Heart right ventricle (tissue), 16 donors: ENCODE measurements around the gene TRAIP. TPM values are rescaled to one million over a fixed set of nuclear protein-coding genes. Genes with fewer than 3 reads are reported as not detected.

ENCODE experiments used
- ATAC-seq, 8 donors: fragments of 200-7000 bp; cut with Tn5 transposase; one replicate each; pipeline ENCODE4 v1.9.1; 2020; ENCODE audit warnings: mild to moderate bottlenecking in 8 of 8, moderate library complexity in 8 of 8, moderate number of reproducible peaks in 1 of 8
- DNase-seq, 2 donors: peaks; one replicate each; pipeline ENCODE4 v3.0.0-alpha.2; 2020
- H3K27ac ChIP-seq, 10 donors: fragments of 200-600 bp; sonication (generic) in 2 of 10; one replicate each; pipeline versions ENCODE4 v1.5.0 to v1.8.0; 2020 to 2022; ENCODE audit warnings: mild to moderate bottlenecking in 3 of 10
- H3K27me3 ChIP-seq, 7 donors: fragments of 200-600 bp; one replicate each; pipeline ENCODE4 v1.8.0; 2021 to 2022; ENCODE audit warnings: mild to moderate bottlenecking in 2 of 7
- H3K36me3 ChIP-seq, 9 donors: fragments of 200-600 bp; sonication (generic) in 1 of 9; one replicate each; pipeline versions ENCODE4 v1.5.0 to v1.8.0; 2020 to 2022; ENCODE audit warnings: mild to moderate bottlenecking in 2 of 9
- H3K4me1 ChIP-seq, 9 donors: fragments of 200-600 bp; sonication (generic) in 1 of 9; one replicate each; pipeline versions ENCODE4 v1.5.0 to v1.8.0; 2020 to 2022; ENCODE audit warnings: mild to moderate bottlenecking in 4 of 9
- H3K4me3 ChIP-seq, 10 donors: fragments of 200-600 bp; sonication (generic) in 2 of 10; one replicate each; pipeline versions ENCODE4 v1.5.0 to v1.8.0; 2020 to 2022; ENCODE audit warnings: mild to moderate bottlenecking in 7 of 10, moderate library complexity in 2 of 10
- H3K9me3 ChIP-seq, 11 donors: fragments of 200-600 bp in 10 of 11; sonication (generic) in 2 of 11; one replicate each; pipeline versions ENCODE4 v1.5.0 to v1.8.0; 2013 to 2022; ENCODE audit warnings: mild to moderate bottlenecking in 2 of 11, control low read depth in 1 of 11, moderate library complexity in 1 of 11
- CTCF ChIP-seq, 9 donors: fragments of 200-600 bp; sonication (generic) in 2 of 9; IDR thresholded peaks; one replicate each; pipeline versions ENCODE4 v1.5.0 to v1.8.0; 2021 to 2022; ENCODE audit warnings: antibody characterized with exemption in 9 of 9, mild to moderate bottlenecking in 5 of 9, moderate library complexity in 1 of 9
- WGBS, 2 donors: extraction: QIAGEN DNeasy Blood & Tissue Kit; methylation state at CpG; one replicate each; pipeline ENCODE4 v1.1.7; 2013; ENCODE audit warnings: inconsistent platforms in 1 of 2; 5-methylcytosine and 5-hydroxymethylcytosine counted together
- intact Hi-C, 10 donors: fragments of 100-400 bp; cut with DNase I; formaldehyde crosslinking; loops; one replicate each; pipeline versions ENCODE4 v1.11.1 to v1.14.2; 2022
- polyA plus RNA-seq, 2 donors: library from polyadenylated mRNA; stranded (reverse); fragments of 200-250 nt; gene quantifications; one replicate each; pipeline ENCODE4 v1.2.3, GENCODE V29; 2013
- total RNA-seq, 10 donors: library from RNA; stranded (reverse); fragmentation: NEBNext Ultra II Directional in 3 of 10; extraction: Animal tissue kit (Norgen Biotek cat#: 25700) in 3 of 10; gene quantifications; one replicate each; pipeline versions ENCODE4 v1.2.1 to v1.2.4, GENCODE V29; 2021 to 2023
- donor health status: Arrhythmogenic right ventricular cardiomyopathy.
- donor health status: ischemic (EF 13 %, LVEDD 7.1; RV severe dilation, severe dysfunction).
- donor health status: healthy with polysubstance abuse.
- donor health status: DM: no; HTN: yes; CAD: no.
- donor health status: DM: no; HTN: no; CAD: no.
- donor health status: ischemic (EF 25% LVEDD 6.9; RV normal size, moderate dysfunction).
- donor health status: ischemic (EF 25% LVEDD 5.7; RV mildly dilated, moderate dysfunction).
- donor health status: healthy.
- donor health status: DM: yes; HTN: yes; CAD: no.
- donor health status: Ischemic cardiomyopathy.
- donor health status: ischemic (EF 35%, LVEDD 5.7; RV mildly dilated, moderate dysfunction).
- donor health status: nonischemic (EF 11% LVEDD 7.7; RV severe dilation, severe dysfunction).
- donor health status: DM: yes; HTN: yes; CAD: no.
- donor health status: PGD.
- donor health status: ischemic (EF 29% LVEDD 5.4; RV normal size, mild dysfunction).
- donor health status: nonischemic (EF 23%, LVEDD 6.1; RV moderate dilation, normal function).

Gene TRAIP
- total and polyA plus RNA-seq, 12 donors = 0.20 to 2.4 (median 1.4) TPM

GRCh38 chr3:49869525-49870126, 13.3 kb upstream of the TRAIP start, which contains the start of gene CAMKV:
TSS of gene CAMKV (minus strand) at chr3:49869906. CDS start at chr3:49862388, 7,518 bp downstream.
- intact Hi-C loops = no loop called here

GRCh38 chr3:49868862-49869466, 12.6 kb upstream of the TRAIP start:
- no peaks in the 10 kb centered on the region for H3K9me3 ChIP-seq
- H3K4me3 ChIP-seq = peak overlapping the region in 8 of 10 donors; percentile 21 to 48 (median 40)
- WGBS, 2 donors = 3 to 4% methylated on average over 23 of the region's 23 CpGs
- H3K27ac ChIP-seq = no peak overlapping the region
- H3K36me3 ChIP-seq = no peaks in the 10 kb centered on the region
- ATAC-seq = no peak
- H3K27me3 ChIP-seq = peaks cover 10 to 60% (median 41%) of the 10 kb centered on the region in 7 donors
- no peak for TF ChIP-seq CTCF (IDR thresholded peaks at IDR 0.05)
- DNase-seq = no peak
- H3K4me1 ChIP-seq = peaks cover 3 to 16% (median 12%) of the 10 kb centered on the region in 9 donors
- intact Hi-C loops = no loop called here

More at GRCh38 chr3:49869525-49870126, 13.3 kb upstream of the TRAIP start, which contains the start of gene CAMKV:
- TF ChIP-seq CTCF (IDR thresholded peaks at IDR 0.05) = no peak
- ATAC-seq = no peak
- Histone ChIP-seq H3K27ac (no peak within 1 kb of the TSS), H3K4me1 (peaks cover 3 to 16% (median 12%) of the 10 kb centered on the region in 9 donors), H3K36me3 (no peaks in the 10 kb centered on the region), H3K9me3 (no peaks in the 10 kb centered on the region), H3K4me3 (peak within 1 kb of the TSS in 8 of 10 donors; percentile 21 to 48 (median 40)), H3K27me3 (peaks cover 10 to 58% (median 41%) of the 10 kb centered on the region in 7 donors)
- WGBS, 2 donors = 1% methylated on average over 59 of the region's 59 CpGs
- DNase-seq = no peak

- no peaks in the 10 kb centered on the region for H3K9me3 ChIP-seq
- DNase-seq = no peak
- ATAC-seq = peak in 1 of 8 donors; percentile 45
- intact Hi-C loops = no loop called here
- no peak for TF ChIP-seq CTCF (IDR thresholded peaks at IDR 0.05)
- no peaks in the 10 kb centered on the region for H3K36me3 ChIP-seq
- WGBS, 2 donors = 16% methylated on average over 7 of the region's 7 CpGs
- peaks cover 10 to 60% (median 41%) of the 10 kb centered on the region in 7 donors for H3K27me3 ChIP-seq
- H3K4me1 ChIP-seq = peaks cover 3 to 16% (median 12%) of the 10 kb centered on the region in 9 donors
- no peak overlapping the region for H3K27ac ChIP-seq
- H3K4me3 ChIP-seq = no peak overlapping the region
These were observed 11.5 kb upstream of the TRAIP start for GRCh38 chr3:49867871-49868321.

- intact Hi-C loops = no loop called here
- 89 to 95% methylated on average over 1 of the region's 1 CpG for WGBS, 2 donors
- H3K4me1 ChIP-seq = peaks cover 3 to 16% (median 12%) of the 10 kb centered on the region in 9 donors
- no peaks in the 10 kb centered on the region for H3K9me3 ChIP-seq
- DNase-seq (no peak), ATAC-seq (no peak)
- TF ChIP-seq CTCF (IDR thresholded peaks at IDR 0.05) = no peak
- H3K27ac ChIP-seq = no peak overlapping the region
- no peaks in the 10 kb centered on the region for H3K36me3 ChIP-seq
- H3K4me3 ChIP-seq = no peak overlapping the region
- peaks cover 10 to 60% (median 41%) of the 10 kb centered on the region in 7 donors for H3K27me3 ChIP-seq
These were observed 11.0 kb upstream of the TRAIP start for GRCh38 chr3:49867400-49867799.
